SK-N-MC (cell line): ENCODE results near the gene ZC3H7B.
"Not testable (repeated sequence)": the region's sequence is repeated elsewhere in the genome, so short reads cannot be mapped to it uniquely, and the experiment has no call there.

Experiments
- DNase-seq: peaks from one replicate; pipeline ENCODE4 v3.0.0-alpha.2; 2011; ENCODE audit warnings: low read depth, low spot score
- H3K27ac ChIP-seq: fragments of 200-600 bp; sonication (generic); 2 replicates; pipeline ENCODE4 v1.5.1; 2016; ENCODE audit warnings: mixed run types
- H3K36me3 ChIP-seq: fragments of 200-600 bp; sonication (generic); 2 replicates; pipeline ENCODE4 v1.6.1; 2017; ENCODE audit warnings: antibody characterized with exemption, low read length, mixed read lengths; ENCODE audit not compliant: insufficient read depth
- H3K4me3 ChIP-seq: fragments of 200-600 bp; sonication (generic); 2 replicates; pipeline ENCODE4 v1.5.1; 2016
- H3K9ac ChIP-seq: fragments of 200-600 bp; sonication (generic); 2 replicates; pipeline ENCODE4 v1.8.0; 2017; ENCODE audit warnings: mixed run types, mixed read lengths; ENCODE audit not compliant: insufficient read length
- H3K9me3 ChIP-seq: fragments of 200-600 bp; sonication (generic); 2 replicates; pipeline ENCODE4 v1.6.1; 2017; ENCODE audit warnings: low read depth, mild to moderate bottlenecking, antibody characterized with exemption, low read length, moderate library complexity, mixed read lengths
- EZH2 ChIP-seq: fragments of 200-600 bp; sonication (generic); IDR thresholded peaks from one replicate; pipeline ENCODE4 v1.6.1; 2017; ENCODE audit warnings: antibody characterized with exemption
- FOXP2 ChIP-seq: optimal IDR thresholded peaks from 2 replicates; pipeline ENCODE3; 2011; ENCODE audit warnings: mild to moderate bottlenecking, moderate library complexity; ENCODE audit not compliant: insufficient read depth; ENCODE audit errors: extremely low read length, control extremely low read depth
- POLR2AphosphoS5 ChIP-seq: IDR thresholded peaks from 2 replicates; pipeline ENCODE4 v1.6.1; 2012; ENCODE audit warnings: mild to moderate bottlenecking, low read depth, low read length, borderline replicate concordance

Gene ZC3H7B

GRCh38 chr22:41301085-41302020 is at the start of gene ZC3H7B:
TSS of gene ZC3H7B (plus strand) at chr22:41301525. CDS start at chr22:41320661, 19,136 bp downstream.
- TF ChIP-seq EZH2, result no peak
- peak; percentile 75 for TF ChIP-seq POLR2AphosphoS5
- TF ChIP-seq FOXP2, result no peak

GRCh38 chr22:41252365-41252764 is 49.0 kb upstream of the ZC3H7B start:
- Histone ChIP-seq H3K9ac (no peak overlapping the region), H3K4me3 (no peak overlapping the region), H3K27ac (no peak overlapping the region), H3K36me3 (peaks cover 93% of the 10 kb centered on the region), H3K9me3 (no peaks in the 10 kb centered on the region)
- no peak for DNase-seq
- no peak for TF ChIP-seq POLR2AphosphoS5
- TF ChIP-seq EZH2, result no peak
- TF ChIP-seq FOXP2, result no peak

More at GRCh38 chr22:41301085-41302020, at the start of gene ZC3H7B:
- H3K9ac ChIP-seq, result peak within 1 kb of the TSS; percentile 98
- H3K4me3 ChIP-seq, result peak within 1 kb of the TSS; percentile 86
- no peak for DNase-seq
- H3K27ac ChIP-seq, result peak within 1 kb of the TSS; percentile 78
- H3K36me3 ChIP-seq, result peaks cover 4% of the 10 kb centered on the region; the same call in 1 of the 2 replicates
- no peaks in the 10 kb centered on the region for H3K9me3 ChIP-seq

GRCh38 chr22:41254230-41254629 is 47.1 kb upstream of the ZC3H7B start:
- Histone ChIP-seq H3K27ac (no peak overlapping the region), H3K36me3 (peaks cover 93% of the 10 kb centered on the region)

GRCh38 chr22:41256254-41257253 is 44.8 kb upstream of the ZC3H7B start:
- Histone ChIP-seq H3K27ac (no peak overlapping the region), H3K4me3 (no peak overlapping the region), H3K36me3 (peaks cover 93% of the 10 kb centered on the region), H3K9ac (no peak overlapping the region), H3K9me3 (no peaks in the 10 kb centered on the region)
- TF ChIP-seq EZH2 (no peak), FOXP2 (no peak), POLR2AphosphoS5 (no peak)
- no peak for DNase-seq

More at GRCh38 chr22:41254230-41254629, 47.1 kb upstream of the ZC3H7B start:
- TF ChIP-seq FOXP2, result no peak
- TF ChIP-seq POLR2AphosphoS5, result no peak
- TF ChIP-seq EZH2, result no peak
- no peak for DNase-seq
- H3K9ac ChIP-seq, result no peak overlapping the region
- H3K4me3 ChIP-seq, result no peak overlapping the region
- no peaks in the 10 kb centered on the region for H3K9me3 ChIP-seq

GRCh38 chr22:41257696-41258095 is 43.6 kb upstream of the ZC3H7B start:
- H3K27ac ChIP-seq, result no peak overlapping the region
- no peaks in the 10 kb centered on the region for H3K9me3 ChIP-seq
- no peak for TF ChIP-seq FOXP2
- no peak for TF ChIP-seq EZH2
- no peak for TF ChIP-seq POLR2AphosphoS5
- DNase-seq, result no peak
- peaks cover 96% of the 10 kb centered on the region for H3K36me3 ChIP-seq
- no peak overlapping the region for H3K9ac ChIP-seq
- H3K4me3 ChIP-seq, result no peak overlapping the region

GRCh38 chr22:41259756-41260155 is 41.6 kb upstream of the ZC3H7B start:
- H3K9ac ChIP-seq, H3K27ac ChIP-seq, H3K4me3 ChIP-seq, DNase-seq, H3K9me3 ChIP-seq: not testable (repeated sequence)
- H3K36me3 ChIP-seq, result peaks cover 97% of the 10 kb centered on the region

- no peaks in the 10 kb centered on the region for H3K9me3 ChIP-seq
- DNase-seq, result no peak
- H3K4me3 ChIP-seq, result no peak overlapping the region
- H3K36me3 ChIP-seq, result peaks cover 96% of the 10 kb centered on the region
- no peak overlapping the region for H3K27ac ChIP-seq
- TF ChIP-seq POLR2AphosphoS5 (no peak), FOXP2 (no peak), EZH2 (no peak)
- no peak overlapping the region for H3K9ac ChIP-seq
Observed at GRCh38 chr22:41260871-41261270, 40.5 kb upstream of the ZC3H7B start.

GRCh38 chr22:41261541-41262249 is 39.6 kb upstream of the ZC3H7B start:
- H3K27ac ChIP-seq, result no peak overlapping the region
- no peak for DNase-seq
- no peak overlapping the region for H3K9ac ChIP-seq

More at GRCh38 chr22:41261541-41262249, 39.6 kb upstream of the ZC3H7B start:
- TF ChIP-seq POLR2AphosphoS5 (no peak), FOXP2 (no peak), EZH2 (no peak)
- H3K36me3 ChIP-seq, result peaks cover 92% of the 10 kb centered on the region
- H3K4me3 ChIP-seq, result no peak overlapping the region
- no peaks in the 10 kb centered on the region for H3K9me3 ChIP-seq
